Measurements from ENCODE around the gene TPD52L1.

Gene TPD52L1

DNA sequence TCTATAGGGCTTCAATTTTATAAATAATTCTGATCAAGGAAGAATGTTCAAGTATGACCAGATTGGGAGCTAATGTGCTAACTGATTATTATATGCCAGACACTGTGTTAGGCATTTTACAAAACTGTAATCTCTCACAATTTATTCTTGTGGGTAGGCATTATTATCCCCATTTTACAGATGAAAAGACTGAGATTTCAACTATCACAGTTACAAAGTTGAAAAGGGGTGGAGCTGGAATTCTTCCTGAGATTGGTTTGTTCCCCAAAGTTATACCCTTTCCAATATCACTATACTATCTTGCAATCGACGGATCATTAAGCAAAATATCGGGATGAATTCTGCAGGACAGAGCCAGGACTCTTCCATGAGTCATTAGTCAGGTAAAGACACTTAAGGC is 57.1 kb downstream of the TPD52L1 start:
- DNase-seq (ENCODE audit: low read depth) = no peak

DNA sequence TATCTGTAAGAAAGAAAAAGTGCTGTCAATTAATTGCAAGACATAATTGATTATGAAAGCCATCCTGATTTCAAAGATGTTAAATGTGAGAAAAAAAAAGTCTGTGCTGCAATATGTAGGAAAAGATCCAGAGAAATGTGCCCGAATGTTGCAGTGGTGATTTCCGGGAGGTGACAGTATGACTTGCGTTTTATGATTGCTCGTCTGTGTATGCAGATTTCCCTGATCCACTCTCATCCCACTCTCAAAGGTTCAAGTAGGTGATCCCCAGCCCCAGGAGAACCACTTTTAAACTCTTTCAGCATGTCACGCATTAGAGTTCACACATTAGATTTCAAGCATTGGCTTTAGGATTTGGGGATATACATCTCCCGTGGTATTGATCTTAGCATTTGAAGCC is 57.8 kb downstream of the TPD52L1 start:
- DNase-seq (ENCODE audit: low read depth) = no peak

GRCh38 chr6:125212377-125212776 is 58.8 kb downstream of the TPD52L1 start:
- no peak for DNase-seq (ENCODE audit: low read depth)

DNA sequence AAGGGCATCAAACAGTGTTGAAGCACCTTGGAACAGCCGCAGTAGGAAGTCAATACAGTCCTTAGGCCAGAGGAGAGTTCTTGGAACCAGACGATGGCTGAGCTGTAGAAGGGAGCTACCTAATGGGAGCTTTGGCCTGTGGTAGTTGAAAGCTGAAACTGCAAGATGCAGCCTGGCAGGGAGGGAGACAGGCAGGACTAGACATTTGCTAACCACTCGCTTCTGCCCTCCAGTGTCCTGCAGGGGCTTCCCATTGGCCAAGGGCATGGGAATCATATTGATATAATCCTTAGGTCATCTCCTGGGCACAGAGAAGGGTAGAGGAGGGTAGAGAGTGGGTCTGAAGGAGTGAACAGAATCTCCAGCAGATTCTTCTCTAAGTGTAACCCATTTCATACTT is 60.4 kb downstream of the TPD52L1 start:
- no peak for DNase-seq (ENCODE audit: low read depth)

DNA sequence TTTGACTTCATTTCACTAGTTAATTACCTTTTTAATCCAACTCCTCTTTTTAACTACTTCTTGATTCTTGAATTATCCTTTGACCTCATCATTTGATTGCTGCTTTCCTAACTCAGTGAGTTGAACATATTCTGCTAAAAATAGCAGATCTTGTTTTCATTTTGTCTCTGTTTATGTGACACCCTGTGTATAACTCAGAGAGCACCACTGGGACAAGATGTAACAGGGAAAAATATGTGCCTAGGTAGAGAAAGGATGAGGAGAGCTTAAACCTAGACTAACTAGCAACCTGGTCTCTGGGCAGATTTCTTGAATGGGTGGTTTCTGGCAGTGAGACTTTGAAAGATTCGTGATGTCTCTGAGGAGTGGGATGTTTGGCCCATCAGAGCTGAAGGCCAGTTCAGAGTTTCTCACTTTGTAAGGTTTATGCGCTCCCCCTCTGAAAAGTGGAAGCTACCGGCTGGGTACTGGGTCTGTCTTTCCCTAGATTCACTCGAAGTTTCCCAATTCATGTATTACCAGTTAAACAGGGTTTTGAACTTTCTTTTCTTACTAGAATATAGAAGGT is 61.8 kb downstream of the TPD52L1 start:
- no peak for DNase-seq (ENCODE audit: low read depth)

- DNase-seq (ENCODE audit: low read depth) = no peak
These were observed 62.4 kb downstream of the TPD52L1 start for GRCh38 chr6:125216015-125216414.

GRCh38 chr6:125217369-125217768 is 63.8 kb downstream of the TPD52L1 start:
- DNase-seq (ENCODE audit: low read depth) = no peak

GRCh38 chr6:125217992-125218391 is 64.4 kb downstream of the TPD52L1 start:
- DNase-seq (ENCODE audit: low read depth) = no peak

DNA sequence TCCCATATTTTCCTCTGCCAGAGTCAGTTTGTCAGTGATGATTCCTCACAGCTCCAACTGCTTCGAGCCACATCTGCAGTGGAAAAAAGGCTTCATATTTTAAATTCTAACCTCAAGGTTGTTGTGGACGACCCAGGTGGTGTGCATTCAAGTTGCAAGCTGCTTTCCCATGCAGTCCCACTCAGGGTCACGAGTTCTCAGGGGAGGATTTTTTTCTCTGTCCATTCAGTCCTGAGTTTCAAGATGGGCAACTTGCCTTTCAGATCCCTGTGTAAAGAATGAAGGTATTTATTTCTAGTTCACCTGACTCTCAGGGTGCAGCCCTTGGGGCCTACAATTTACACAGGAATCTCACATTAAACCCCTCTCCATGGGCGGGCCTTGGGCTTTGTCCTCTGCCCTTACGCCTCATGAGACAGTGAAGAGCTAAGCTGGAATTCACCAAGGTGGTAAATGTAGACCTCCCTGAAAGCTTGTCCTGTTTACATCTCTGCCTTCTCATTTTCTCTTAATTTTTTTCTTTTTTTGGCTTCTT is 65.9 kb downstream of the TPD52L1 start:
- DNase-seq (ENCODE audit: low read depth) = no peak

- no peak for DNase-seq (ENCODE audit: low read depth)
These were observed 67.1 kb downstream of the TPD52L1 start for GRCh38 chr6:125220712-125221111.

DNA sequence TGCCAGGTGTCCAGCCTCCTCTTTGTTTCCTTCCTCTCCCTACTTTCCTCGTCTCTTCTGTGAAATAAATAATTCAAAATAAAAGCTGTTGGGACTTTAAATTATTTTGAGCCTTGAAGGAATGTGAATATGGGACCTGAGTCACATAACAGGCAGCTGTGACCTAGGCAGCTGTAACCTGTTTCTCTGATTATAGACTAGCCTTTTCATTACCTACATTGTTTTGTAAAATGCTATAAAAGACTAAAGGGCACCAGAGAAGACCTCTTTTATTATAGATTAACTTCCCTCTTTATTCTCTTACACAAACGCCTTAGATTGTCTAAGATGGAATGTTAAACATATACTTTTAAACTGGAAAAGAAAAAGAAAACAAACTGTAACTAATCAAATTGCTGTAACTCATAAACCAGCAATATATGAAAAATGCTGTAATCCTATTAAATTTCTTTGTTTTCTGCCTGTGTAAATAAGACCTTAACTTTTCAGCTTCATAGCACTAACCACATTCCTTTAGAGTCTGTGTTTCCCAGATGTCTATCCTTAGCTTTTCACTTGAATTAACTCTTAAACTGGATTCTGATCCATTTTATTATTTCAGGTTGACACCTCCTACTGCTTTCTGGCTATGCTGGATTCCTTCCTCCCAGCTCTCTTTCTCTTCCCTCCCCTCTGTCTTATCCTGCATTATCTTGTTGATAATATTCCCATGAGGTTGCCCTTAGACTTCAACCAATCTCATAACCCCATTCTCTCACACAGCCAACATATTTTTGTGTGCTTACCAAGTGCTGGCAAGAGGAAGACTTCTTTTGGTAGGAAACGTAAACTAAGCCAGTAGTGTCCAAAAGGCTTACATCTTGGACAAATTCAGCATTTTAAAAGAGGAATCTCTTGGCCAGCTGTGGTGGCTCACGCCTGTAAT is 69.2 kb downstream of the TPD52L1 start:
- DNase-seq (ENCODE audit: low read depth) = no peak

- no peak for DNase-seq (ENCODE audit: low read depth)
These were observed 70.8 kb downstream of the TPD52L1 start for GRCh38 chr6:125224231-125224861.

GRCh38 chr6:125227244-125227643 is 73.7 kb downstream of the TPD52L1 start:
- DNase-seq (ENCODE audit: low read depth) = no peak

GRCh38 chr6:125228981-125229479 is 75.5 kb downstream of the TPD52L1 start:
- no peak for DNase-seq (ENCODE audit: low read depth)

GRCh38 chr6:125230674-125231073 is 77.1 kb downstream of the TPD52L1 start:
- DNase-seq (ENCODE audit: low read depth) = no peak

DNA sequence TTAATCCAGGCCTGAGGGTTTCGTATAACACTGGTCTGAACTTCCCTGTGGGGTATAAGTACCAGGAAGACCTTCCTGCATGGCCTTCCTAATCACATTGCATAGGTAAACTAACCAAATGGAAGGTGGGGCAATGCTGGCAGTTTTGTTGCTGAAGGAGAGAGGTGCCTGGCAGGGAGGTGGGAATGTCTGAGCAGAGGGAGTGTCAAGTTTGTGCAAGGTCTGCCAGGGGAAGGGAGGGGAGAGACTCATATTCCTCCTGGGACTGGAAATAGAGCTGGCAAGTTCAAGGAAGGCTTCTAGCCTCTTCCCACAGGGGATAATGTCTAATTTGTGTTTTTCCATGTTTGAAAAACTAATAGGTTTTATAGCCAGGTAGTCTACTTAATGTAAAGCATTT is 77.6 kb downstream of the TPD52L1 start:
- DNase-seq (ENCODE audit: low read depth) = no peak

- DNase-seq (ENCODE audit: low read depth) = no peak
These were observed 78.2 kb downstream of the TPD52L1 start for GRCh38 chr6:125231574-125232343.

- no peak for DNase-seq (ENCODE audit: low read depth)
These were observed 78.9 kb downstream of the TPD52L1 start for GRCh38 chr6:125232466-125232865.

GRCh38 chr6:125233202-125233601 is 79.6 kb downstream of the TPD52L1 start:
- no peak for DNase-seq (ENCODE audit: low read depth)

DNA sequence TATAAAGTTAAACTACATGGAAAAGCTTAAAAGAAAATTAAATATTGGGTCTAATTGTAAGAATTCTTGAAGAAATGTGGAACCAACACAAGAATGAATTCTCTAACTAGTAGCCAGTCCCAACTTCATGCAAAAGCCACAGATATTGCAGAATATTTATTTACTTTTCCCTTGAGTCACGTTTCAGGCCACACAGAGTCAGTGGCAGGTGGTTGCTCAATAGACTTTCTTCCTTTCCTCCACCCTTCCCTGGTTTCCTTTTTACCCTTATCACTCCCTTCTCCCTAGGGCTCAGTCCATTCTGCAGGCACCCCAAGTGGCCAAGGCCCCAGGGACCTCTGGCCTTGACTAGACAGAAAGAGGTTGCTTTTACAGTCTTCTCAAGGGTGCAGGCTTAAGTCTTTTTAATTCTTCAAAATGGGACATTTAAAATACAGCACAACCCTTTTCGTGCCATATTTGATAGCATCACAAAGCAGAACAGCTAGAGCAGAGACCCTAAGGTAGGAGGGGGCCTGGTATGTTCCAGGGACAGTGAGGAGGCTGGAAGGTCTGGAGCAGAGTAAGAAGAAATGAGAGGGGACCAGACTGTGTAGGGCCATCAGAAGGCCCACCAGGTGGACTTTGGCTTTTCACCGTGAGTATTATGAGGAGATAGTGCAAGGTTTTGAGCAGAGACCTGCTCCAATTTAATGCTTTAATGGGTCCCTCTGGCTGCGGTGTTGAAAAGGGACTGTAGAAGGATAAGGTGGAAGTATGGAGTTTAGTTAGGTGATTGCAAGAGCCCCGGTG is 83.2 kb downstream of the TPD52L1 start:
- DNase-seq (ENCODE audit: low read depth) = no peak

DNA sequence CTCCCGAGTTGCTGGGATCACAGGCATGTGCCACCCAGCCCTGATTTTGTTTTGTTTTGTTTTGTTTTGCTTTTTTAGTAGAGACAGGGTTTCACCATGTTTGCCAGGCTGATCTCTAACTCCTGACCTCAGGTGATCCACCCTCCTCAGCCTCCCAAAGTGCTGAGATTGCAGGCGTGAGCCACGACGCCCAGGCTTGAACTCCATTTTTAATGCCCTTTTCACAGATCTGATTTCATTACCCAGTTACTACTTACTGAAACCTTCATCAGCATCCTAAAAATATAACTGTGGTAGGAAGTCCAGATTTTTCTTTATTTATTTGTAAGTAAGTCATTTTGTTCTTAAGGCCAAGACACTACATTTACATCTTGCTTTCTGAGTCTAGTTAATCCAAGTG is 84.2 kb downstream of the TPD52L1 start:
- no peak for DNase-seq (ENCODE audit: low read depth)
